Testis (tissue), 3 donors: ENCODE results near the gene HSD17B2. TPM values are rescaled to one million over a fixed set of nuclear protein-coding genes. Genes with fewer than 3 reads are reported as not detected.

Source experiments
- DNase-seq: peaks from one replicate; pipeline ENCODE4 v3.0.0-alpha.2; 2019
- H3K27ac ChIP-seq, 2 donors: fragments of 200-600 bp; sonication (generic); one replicate each; pipeline ENCODE4 v1.5.1; 2019
- H3K27me3 ChIP-seq: fragments of 200-600 bp; sonication (generic); one replicate; pipeline ENCODE4 v1.5.1; 2019
- H3K36me3 ChIP-seq: fragments of 200-600 bp; sonication (generic); one replicate; pipeline ENCODE4 v1.5.1; 2017; ENCODE audit warnings: low read depth; ENCODE audit errors: missing control alignments
- H3K4me1 ChIP-seq: fragments of 200-600 bp; sonication (generic); one replicate; pipeline ENCODE4 v1.5.1; 2019
- H3K4me3 ChIP-seq, 2 donors: fragments of 200-600 bp; sonication (generic); one replicate each; pipeline ENCODE4 v1.5.1; 2017 to 2019
- H3K9me3 ChIP-seq: fragments of 200-600 bp; sonication (generic); one replicate; pipeline ENCODE4 v1.5.1; 2017
- CTCF ChIP-seq, 3 experiments: fragments of 450-650 bp in 2 of 3; fragments of 200-600 bp in 1 of 3; sonication (generic) in 1 of 3; IDR thresholded peaks; one replicate each; pipeline ENCODE4 v1.5.1; 2016 to 2019; ENCODE audit warnings: antibody characterized with exemption in 3 of 3, mild to moderate bottlenecking in 2 of 3, moderate library complexity in 1 of 3
- POLR2A ChIP-seq: fragments of 450-650 bp; IDR thresholded peaks from one replicate; pipeline ENCODE4 v1.6.1; 2017; ENCODE audit warnings: antibody characterized with exemption, mild to moderate bottlenecking, moderate library complexity
- WGBS, 2 donors: methylation state at CpG; one replicate each; pipeline ENCODE4 v1.1.5; 2018; 5-methylcytosine and 5-hydroxymethylcytosine counted together
- intact Hi-C: fragments of 100-400 bp; cut with DNase I; formaldehyde crosslinking; loops from one replicate; pipeline ENCODE4 v1.15.1; 2023; ENCODE audit warnings: low total_unique reads
- polyA plus RNA-seq: library from polyadenylated mRNA; stranded (reverse); fragments of 350-450 nt; fragmentation: Illumina TruSeq; extraction: RNeasy Lipid Tissue Mini Kit (QIAGEN cat#74804); gene quantifications from one replicate; pipeline ENCODE4 v1.2.3, GENCODE V29; 2014; ENCODE audit warnings: low read depth, low replicate concordance; ENCODE audit not compliant: insufficient read depth
- total RNA-seq, 2 donors: library from RNA; depleted of rRNA; stranded (reverse); fragments of >200 nt; gene quantifications; one replicate each; pipeline ENCODE4 v1.2.3, GENCODE V29; 2016

The HSD17B2 gene
- total and polyA plus RNA-seq, 3 donors from 2014 or later: 0.71 TPM; not detected in 2

DNA sequence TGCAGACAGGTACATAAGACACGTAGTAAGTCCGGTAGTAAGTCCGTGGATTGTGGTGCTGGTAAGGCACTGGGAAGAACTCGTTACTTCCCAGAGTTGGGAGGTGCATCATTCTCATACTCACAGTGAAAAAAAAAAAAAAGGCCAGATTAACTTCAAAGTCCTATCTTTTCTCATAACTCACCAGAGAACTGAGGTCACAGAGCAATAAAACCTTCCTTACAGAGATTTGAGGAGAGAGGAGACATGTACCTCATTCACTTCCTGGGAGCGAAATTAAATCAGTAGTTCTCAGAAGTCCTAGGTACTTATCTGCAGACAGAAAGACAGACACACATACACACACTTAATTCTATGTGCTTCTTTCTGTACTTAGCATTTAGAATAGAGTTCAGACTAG lies 112.5 kb downstream of the HSD17B2 start:
- no peak for DNase-seq
- WGBS, 2 donors: 96 to 97% methylated on average over 5 of the region's 5 CpGs
- TF ChIP-seq POLR2A: no peak
- no peak for TF ChIP-seq CTCF (IDR thresholded peaks at IDR 0.05)
- no peak overlapping the region for H3K4me3 ChIP-seq
- no peaks in the 10 kb centered on the region for H3K9me3 ChIP-seq
- intact Hi-C loops: no loop called here
- no peaks in the 10 kb centered on the region for H3K4me1 ChIP-seq
- no peak overlapping the region for H3K27ac ChIP-seq
- H3K36me3 ChIP-seq: no peaks in the 10 kb centered on the region
- no peaks in the 10 kb centered on the region for H3K27me3 ChIP-seq

Other genes with a start within 250 kb of the HSD17B2 start
- gene SDR42E1, start 23.8 kb upstream of the HSD17B2 start, total RNA-seq: 1 to 10 TPM; 6.5 to 6.9 TPM
- 10.1 TPM for gene SDR42E1, start 23.8 kb upstream of the HSD17B2 start, polyA plus RNA-seq
- 10 to 100 TPM; 22.0 to 52.3 TPM for gene MPHOSPH6, start 135.0 kb downstream of the HSD17B2 start, total RNA-seq
- gene MPHOSPH6, start 135.0 kb downstream of the HSD17B2 start, polyA plus RNA-seq: 22.7 TPM